Central memory CD4-positive, alpha-beta T cell (primary cell): Measurements from ENCODE around the gene PLA1A.
"Not testable (repeated sequence)": the region's sequence is repeated elsewhere in the genome, so short reads cannot be mapped to it uniquely, and the experiment has no call there.

ENCODE experiments used
- DNase-seq: peaks from one replicate; pipeline ENCODE4 v3.0.0; 2022
- total RNA-seq, 3 experiments: gene quantifications; one replicate each; lab custom pipeline; 2026; lab: John Stamatoyannopoulos, UW

Gene PLA1A, protein sequence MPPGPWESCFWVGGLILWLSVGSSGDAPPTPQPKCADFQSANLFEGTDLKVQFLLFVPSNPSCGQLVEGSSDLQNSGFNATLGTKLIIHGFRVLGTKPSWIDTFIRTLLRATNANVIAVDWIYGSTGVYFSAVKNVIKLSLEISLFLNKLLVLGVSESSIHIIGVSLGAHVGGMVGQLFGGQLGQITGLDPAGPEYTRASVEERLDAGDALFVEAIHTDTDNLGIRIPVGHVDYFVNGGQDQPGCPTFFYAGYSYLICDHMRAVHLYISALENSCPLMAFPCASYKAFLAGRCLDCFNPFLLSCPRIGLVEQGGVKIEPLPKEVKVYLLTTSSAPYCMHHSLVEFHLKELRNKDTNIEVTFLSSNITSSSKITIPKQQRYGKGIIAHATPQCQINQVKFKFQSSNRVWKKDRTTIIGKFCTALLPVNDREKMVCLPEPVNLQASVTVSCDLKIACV
- total RNA-seq: 0 to 0.39 (median 0.07) reads per million in 3 experiments

DNA sequence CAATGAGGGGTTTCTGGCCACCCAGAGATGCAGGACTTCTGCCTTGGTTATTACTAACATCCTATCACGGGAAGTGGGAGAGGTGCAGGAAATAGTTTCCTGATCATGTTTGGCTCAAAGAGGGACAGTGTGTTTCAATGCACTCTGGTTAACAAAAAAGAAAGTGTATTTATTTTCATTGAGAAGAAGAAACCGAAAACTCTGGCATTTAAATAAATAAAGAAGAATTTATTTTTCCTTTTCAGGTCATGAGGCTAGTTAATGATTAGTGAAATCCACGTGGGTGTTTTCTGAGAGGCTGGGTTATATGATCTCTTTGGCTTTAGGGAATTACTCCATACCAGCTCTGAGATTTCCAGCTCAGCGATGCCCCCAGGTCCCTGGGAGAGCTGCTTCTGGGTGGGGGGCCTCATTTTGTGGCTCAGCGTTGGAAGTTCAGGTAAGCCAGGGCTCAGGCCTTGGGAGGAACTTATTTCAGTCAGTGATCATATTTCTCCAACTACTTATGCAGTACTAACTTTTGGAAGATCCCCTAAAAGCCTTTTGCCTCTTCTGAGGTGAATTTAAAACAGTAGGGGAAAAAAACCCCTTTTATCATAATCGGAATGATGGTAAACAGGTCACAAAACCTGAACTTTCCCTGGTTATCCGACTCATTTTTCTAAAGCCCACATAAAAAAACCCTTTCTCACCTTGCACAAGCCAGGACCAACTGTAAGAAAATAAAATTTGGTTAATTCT, at the start of gene PLA1A:
TSS of gene PLA1A (plus strand) at position 338 of the 741 bp plus-strand sequence. CDS start at position 367, 29 bp downstream.
- DNase-seq: no peak

DNA sequence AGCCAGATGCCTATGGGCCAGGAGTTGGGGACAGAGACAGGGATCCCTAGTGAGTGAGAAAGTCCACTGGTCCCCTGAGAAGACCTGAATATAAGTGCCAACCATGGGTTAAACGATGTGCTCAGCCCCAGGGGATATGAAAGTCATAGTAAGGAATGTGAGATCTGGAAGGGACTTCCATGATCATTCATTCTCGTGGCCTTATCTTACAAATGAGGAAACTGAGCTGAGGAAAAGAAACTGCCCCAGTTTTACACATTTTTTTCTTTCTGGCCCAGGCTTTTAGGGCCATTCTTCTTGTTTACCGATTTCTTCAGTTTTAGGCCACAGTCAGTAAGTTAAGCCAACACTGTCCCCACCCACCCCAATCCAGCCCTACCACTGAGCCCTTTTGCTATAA, 49.3 kb upstream of the PLA1A start:
- DNase-seq: no peak

DNA sequence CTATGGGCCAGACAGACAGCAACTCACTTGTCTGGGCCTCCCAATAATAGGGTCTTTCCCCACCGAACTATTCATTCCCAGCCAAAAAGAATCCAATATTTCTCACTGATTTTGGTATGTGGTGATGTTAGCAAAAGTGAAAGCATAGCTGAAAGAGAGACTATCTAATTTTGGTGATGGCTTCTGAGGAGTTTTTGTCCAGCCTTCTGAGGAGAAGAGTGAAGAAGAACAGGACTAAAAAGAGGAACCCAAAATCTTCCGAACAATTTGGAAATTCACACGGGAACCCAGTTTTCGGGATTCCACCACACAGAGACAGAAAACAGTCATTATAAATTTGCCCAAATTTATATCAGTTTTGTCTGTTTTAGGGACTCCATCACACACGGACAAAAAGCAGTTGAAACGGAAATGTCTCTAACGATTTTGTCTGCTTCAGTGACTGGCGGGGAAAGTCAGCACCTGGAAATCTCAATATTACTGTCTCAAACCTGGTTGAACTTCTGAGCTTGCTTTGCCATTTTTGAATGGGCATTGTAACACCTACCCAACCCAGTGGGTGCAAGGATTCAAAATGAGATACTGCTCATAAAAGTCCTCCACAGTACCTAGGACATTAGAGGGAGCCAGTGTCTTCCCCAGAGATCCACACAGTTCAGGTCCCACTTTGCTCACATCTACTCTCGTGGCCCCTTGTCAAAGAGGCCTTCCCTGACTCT, 47.3 kb upstream of the PLA1A start:
- DNase-seq: no peak

DNA sequence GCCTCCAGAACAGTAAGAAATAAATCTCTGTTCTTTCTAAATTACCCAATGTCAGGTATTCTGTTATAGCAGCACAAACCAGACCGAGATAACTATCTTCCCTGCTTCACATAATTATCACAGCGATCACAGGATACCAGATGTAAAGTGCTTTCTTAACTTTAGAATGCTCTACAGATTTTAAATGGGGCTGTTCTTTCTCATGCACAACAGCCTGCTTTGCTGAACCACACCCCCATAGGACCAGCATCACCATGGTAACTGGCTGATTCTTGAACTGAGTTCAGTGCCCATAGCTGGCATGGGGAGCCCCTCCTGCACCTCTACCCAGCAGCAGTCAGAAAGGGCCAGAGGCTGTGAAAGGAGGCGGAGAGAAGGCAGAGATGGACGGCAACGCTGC, 46.1 kb upstream of the PLA1A start:
- DNase-seq: no peak

DNA sequence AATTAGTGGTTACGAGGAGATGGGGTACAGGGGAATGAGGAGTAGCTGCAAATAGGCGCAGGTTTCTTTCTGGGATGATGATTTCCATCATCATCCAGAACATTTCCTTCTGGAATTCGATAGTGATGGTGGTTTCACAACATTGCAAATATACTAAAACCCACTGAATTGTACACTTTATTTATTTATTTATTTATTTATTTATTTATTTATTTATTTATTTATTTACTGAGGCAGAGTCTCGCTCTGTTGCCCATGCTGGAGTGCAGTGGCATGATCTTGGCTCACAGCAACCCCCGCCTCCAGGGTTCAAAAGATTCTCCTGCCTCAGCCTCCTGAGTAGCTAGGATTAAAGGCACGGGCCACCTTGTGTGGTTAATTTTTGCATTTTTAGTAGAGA, 44.8 kb upstream of the PLA1A start:
- not testable (repeated sequence) for DNase-seq

DNA sequence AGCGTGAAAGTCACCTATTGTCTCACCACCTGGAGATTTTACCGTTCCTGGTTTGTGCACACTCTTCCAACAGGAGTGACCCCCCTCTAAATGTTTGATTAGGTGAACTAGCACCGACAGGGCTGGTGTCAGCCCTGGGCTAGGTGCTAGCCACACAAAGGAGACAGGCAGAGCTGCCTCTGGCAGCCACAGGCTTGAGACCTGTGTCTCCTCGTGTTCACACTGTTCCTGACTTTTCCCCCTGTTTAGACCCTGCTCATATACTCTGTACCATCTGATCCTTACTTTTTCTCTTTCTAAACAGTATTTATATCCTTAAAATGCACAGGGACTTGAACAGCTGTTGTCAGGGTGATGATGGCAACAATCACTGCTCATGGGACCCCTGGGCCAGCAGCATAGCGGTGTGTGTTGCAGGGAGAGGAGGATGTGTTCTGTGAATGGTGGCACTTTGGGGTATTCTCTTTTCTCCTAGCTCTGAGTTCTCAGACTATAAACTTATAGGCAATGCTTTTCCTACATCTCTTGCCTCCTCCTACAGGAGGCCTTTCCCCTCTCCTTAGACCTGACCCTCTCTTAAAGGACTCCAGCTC, 43.8 kb upstream of the PLA1A start:
- no peak for DNase-seq

DNA sequence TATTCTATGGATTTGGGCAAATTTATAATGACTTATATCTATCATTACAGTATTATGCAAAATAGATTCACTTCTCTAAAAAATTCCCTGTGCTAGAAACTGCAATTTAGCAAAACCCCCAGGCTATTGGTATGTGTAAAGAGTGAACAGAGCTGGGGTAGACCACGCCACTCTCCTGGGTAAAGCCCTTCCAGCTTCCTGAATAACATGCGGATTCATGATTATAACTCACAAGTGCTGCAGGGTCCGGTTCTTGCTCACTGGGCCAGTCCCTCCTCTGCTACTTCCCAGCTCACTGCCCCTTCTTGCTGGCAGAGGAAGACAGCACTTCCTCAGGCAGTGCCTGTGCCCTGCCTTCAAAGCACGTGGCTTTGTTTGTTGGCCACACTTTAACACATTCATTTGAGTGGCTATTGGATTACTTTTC, 42.4 kb upstream of the PLA1A start:
- DNase-seq: no peak

DNA sequence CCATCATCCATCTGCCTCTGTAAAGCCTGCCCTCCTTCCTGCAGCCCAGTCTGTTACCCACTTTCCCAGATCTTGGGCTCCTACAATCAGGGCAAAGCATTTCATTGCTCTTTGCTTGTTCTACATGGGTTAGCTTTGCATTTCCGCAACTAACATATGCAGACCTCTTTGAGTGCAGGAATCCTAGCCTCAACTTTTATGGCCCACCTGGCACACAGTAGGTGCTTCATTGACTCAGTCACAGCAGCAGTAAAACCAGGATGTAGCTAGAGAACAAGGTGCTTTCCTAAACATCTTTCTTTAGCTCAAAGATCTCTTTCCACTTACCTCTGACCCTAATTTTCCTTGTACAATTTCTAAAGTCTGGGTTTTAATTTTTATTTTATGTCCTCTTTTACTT, 41.8 kb upstream of the PLA1A start:
- DNase-seq: no peak

DNA sequence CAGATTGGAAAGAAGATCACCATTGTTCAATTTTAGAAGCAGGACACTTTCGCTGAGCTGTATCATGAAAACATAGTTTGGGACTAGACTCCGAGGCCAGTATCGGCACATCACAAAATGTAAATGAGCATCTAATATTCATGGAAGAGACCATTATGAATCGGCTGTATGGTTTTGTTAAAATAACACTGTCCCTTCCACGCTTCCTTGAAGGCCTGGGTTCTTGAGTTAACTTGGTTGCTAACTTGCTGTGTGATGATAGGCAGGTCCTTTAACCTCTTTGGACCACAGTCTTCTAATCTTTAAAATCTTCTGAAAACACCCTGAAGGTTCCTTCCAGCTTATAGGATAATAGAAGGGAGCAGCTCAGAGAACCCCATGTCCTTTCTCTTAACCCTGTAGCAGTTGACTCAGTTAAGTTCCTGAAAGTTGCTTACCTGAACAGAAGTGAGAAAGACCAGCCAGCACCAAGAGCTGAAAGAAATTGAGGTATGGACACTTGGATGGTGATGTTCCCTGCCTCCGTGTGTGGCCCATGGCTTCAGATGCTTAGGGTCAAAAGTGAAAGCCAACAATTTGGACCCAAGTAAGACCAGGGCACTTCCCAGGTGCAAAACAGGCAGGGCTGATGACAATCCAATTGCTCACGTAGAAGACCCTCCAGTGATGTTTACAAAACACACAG, 40.4 kb upstream of the PLA1A start:
- no peak for DNase-seq

DNA sequence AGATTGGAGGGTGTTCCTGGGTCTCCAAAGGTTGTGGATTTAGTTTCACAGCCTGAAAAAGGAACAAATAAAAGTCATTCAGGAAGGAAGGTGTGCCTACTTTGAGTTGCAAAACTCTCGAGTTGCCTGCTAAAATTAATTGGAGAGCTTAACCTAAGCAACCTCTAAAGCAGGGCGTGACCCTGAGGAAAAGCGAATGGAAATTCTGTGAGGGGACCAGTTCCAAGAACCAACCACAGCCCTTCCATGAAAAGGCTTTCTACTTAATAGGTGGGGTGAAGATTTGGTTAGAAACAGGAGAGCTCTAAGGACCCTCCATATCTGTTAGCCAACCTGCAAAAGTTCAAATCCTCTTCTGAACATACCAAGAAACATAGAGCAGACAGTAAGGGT, 39.8 kb upstream of the PLA1A start:
- no peak for DNase-seq

DNA sequence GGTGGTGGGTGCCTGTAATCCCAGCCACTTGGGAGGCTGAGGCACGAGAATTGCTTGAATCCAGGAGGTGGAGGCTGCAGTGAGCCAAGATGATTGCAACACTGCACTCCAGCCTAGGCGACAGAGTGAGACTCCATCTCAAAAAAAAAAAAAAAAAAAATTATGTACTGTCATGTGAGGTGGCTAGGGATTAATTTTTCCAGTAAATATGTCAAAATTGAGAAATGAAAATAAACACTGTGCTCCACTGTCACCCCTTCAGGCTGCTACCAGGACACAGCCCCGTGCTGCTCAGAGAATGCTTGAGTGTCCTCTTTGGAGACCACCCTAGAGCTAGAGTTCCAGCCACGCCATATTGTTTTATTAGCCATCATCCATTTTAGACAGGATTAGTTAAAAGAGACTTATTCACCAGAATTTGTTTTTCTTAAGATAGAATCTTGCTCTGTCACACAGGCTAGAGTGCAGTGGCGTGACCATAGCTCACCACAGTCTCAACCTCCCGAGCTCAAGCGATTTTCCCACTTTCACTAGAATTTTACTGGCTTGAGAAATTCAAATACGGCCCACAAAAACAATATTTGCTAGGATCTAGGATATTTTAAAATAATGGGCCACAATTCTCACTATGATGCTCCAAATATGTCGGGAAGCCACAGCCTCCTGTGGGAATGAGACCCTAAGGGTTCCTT, 38.9 kb upstream of the PLA1A start:
- DNase-seq: no peak

DNA sequence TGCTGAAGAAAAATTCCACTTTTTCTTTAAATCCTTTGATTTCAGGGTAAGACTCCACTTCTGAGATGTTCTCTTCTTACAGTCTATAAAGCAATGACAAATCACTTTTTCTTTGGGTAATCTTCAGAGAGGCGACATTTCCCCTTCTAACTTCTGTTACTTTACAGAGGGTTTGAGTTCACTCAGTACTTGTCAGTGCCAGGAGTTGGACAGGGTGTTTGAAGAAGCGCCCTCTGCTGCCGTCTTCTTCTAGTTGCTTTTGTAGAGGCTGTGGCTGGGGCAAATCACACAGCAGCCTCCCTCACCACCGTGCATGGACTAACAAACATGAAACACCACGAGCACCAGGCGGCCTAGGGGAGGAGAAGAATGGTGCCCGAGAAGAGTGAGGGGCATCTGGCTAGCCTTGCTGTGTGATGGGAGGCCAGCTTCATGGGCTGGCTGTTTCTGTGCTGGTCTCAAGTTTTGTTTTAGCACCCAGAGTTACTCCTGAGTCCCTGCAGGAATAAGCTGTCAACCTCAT, 38.2 kb upstream of the PLA1A start, which contains the start of gene CD80:
TSS of gene CD80 (minus strand) at position 174 of the 523 bp plus-strand sequence. CDS start 1,886 bp downstream, outside the sequence.
- peak; percentile 46 for DNase-seq

DNA sequence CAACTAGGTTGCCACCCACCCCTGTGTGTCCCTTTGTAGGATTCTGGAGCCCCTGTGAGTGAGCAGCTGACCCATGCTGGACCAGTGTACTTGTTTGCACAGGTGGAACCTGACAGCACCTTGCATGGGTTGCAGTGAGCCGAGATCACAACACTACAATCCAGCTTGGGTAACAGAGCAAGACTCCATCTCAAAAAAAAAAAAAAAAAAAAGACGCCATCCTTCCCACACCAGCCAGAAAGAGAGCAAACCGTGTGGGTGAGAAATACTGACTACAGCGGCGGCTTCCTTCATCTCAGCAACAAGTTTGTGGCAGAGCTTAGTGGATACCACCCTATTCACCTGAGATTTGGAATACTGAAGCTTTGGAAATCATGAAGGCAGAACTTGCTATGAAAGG, 37.5 kb upstream of the PLA1A start:
- DNase-seq: no peak

DNA sequence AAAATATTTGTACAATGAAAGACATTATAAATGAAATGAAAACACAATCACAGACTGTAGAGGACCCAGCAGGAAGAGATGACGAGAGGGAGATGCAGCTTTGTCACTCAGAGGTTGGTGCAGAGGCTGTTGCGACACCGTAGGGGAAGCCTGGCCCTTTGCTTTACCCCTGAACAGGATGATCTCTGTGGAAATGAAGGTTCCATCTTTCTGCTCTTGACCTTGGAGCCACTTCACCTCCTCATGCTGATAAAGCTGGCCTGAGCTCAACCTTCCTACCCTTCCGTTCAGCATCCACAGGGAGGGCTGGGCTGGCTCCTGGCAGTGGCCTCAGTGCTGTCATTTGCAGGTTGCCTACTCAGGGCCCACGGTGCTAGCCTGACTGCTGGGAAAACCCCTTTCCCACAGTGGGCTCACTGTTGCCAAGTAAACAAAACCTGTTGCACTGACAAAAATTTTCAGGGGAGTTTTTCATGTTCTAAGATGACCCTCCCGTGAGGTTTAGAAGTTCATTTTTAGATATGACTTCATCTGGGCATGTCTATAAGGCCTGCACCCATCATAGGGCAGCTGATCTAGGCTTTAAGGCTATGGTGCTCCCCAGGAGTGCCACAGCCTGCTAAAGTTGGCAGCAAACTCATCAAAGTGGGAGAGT, 35.3 kb upstream of the PLA1A start:
- peak; percentile 57 for DNase-seq

DNA sequence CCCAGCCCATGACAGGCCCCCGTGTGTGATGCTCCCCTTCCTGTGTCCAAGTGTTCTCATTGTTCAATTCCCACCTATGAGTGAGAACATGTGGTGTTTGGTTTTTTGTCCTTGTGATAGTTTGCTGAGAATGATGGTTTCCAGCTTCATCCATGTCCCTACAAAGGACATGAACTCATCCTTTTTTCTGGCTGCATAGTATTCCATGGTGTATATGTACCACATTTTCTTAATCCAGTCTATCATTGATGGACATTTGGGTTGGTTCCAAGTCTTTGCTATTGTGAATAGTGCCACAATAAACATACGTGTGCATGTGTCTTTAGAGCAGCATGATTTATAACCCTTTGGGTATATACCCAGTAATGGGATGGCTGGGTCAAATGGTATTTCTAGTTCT, 34.4 kb upstream of the PLA1A start:
- DNase-seq: not testable (repeated sequence)

DNA sequence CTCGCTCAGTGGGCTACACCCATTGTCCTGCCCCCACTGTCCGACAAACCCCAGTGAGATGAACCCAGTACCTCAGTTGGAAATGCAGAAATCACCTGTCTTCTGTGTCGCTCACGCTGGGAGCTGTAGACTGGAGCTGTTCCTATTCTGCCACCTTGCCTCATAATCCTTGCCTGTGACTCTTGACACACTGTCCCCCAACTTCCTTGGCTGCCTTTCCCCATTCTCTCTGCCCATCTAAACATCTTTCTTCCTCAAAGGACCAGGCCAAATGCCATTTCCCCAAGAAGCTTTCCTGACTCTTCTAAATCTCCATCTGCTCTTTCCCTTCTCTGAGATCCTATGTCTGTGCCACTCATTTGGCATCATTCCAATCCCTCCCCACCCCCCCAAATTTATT, 28.5 kb upstream of the PLA1A start:
- DNase-seq: no peak

DNA sequence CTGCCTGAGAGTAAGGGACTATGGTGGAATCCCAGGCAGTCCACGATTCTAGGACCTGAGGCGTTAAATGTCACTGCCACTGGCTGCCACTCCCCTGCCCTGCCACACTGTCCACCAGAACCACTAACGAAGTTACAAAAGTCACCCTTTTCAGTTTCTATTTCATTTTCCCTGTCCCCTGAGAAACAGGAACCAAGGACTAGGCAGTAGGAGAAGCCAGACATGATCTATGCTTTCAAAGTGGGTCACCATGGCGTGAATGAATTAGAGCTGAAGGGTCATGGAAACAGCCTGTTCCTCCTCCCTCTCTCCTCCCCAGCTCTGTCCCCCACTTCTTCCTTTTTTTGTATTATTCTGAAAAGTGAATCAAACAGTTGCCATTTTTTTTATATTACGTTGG, 27.5 kb upstream of the PLA1A start:
- no peak for DNase-seq

DNA sequence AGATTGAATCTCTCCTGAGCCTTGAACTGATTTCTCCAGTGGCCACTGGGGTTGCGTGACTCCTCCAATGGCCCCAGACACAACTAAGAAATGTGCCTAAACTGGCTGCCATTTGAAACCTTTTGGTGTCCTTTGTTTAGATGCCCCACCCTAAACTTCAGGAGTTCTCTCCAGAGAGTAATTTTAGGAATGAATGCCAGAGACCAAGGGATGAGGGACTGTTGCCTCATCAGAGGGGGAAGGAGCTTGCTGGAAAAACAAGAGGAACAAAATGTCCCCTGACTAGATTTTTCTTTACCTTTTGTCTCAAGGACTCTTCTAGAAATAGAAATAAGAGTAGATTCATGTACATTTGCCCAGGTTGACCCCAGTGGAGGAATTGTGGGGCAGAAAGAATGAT, 26.5 kb upstream of the PLA1A start:
- no peak for DNase-seq

DNA sequence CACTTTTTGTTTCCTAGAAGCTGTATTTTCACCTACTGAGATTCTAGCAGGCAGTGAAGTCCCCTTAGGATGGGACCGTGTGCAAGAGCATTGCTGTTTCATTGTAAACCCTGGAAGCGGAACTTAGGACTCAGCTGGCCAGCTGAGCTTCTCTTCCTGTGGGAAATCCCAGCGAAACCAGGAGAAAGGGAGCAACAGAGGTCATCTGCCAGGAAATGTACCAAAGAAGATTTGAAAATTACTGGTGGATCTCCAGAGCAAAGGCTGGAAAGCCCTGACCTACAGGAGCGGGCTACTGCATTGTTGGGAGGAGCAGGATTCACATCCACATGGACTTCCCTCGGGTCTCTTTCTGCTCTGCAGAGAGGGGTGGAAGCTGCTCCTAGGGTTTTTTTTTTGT, 26.0 kb upstream of the PLA1A start:
- DNase-seq: no peak

DNA sequence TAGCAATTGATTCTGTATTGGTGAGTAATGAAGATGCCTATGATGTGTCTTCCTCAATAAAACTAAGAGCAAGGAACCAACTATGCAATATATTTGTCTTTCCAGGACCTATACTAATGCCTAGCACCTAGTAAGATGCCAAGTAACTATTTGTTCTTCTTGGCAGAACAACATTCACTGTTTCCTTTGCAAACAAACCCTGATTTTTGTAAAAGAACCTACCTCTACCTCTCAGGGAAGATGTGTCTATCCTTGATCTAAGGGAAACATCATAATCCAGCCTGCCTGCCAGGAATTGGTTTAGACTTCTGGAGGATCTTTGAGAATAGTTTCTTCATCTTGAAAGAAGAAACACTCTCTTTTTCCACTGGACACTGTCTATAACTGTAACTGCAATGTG, 22.2 kb upstream of the PLA1A start:
- DNase-seq: no peak
